ENCODE results near the gene SGIP1.

The SGIP1 gene

DNA sequence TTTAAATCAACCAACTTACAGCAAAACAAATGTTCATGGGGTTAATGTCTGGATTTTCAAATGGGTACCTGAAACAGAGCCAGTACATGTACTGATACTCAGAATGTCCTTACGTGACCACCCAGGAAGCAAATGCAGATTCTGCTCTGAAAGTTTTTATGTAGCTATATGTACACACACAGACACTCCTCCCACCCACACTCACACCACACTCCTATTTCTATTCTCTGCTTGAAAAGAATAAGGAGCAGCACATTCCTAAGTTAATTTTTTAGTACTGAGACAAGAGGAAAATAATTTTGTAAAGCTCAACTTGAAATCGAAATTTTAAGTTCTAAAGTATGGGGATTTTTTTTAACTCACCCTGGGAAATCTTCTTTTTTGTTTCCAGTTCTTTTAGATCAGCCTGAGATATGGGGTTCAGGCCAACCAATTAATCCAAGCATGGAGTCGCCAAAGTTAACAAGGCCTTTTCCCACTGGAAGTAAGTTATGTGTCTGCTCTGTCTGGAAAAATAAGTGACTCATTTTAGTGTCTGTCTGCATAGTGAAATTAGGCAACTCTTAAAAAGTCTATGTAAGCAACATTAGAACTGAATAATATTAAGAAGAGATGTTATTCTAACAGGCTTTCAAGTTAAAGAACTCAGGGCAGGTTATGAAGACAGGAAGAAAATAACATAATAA, 142.8 kb downstream of the SGIP1 start:
- peaks cover 31% of the 10 kb centered on the region for H3K4me1 Mint-ChIP-seq
- H3K9me3 Mint-ChIP-seq: no peaks in the 10 kb centered on the region
- TF ChIP-seq, protein P1, sequence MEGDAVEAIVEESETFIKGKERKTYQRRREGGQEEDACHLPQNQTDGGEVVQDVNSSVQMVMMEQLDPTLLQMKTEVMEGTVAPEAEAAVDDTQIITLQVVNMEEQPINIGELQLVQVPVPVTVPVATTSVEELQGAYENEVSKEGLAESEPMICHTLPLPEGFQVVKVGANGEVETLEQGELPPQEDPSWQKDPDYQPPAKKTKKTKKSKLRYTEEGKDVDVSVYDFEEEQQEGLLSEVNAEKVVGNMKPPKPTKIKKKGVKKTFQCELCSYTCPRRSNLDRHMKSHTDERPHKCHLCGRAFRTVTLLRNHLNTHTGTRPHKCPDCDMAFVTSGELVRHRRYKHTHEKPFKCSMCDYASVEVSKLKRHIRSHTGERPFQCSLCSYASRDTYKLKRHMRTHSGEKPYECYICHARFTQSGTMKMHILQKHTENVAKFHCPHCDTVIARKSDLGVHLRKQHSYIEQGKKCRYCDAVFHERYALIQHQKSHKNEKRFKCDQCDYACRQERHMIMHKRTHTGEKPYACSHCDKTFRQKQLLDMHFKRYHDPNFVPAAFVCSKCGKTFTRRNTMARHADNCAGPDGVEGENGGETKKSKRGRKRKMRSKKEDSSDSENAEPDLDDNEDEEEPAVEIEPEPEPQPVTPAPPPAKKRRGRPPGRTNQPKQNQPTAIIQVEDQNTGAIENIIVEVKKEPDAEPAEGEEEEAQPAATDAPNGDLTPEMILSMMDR (IDR thresholded peaks at IDR 0.05; ENCODE audit: unreplicated experiment in 3 of 3): no peak
- H3K27ac Mint-ChIP-seq: peak overlapping the region; percentile 95 to 97 (median 97)
- H3K4me3 Mint-ChIP-seq: peak overlapping the region; percentile 15 to 40 (median 23)
- H3K36me3 Mint-ChIP-seq (ENCODE audit: low read depth): no peaks in the 10 kb centered on the region
- H3K27me3 Mint-ChIP-seq (ENCODE audit: low read depth): no peaks in the 10 kb centered on the region

DNA sequence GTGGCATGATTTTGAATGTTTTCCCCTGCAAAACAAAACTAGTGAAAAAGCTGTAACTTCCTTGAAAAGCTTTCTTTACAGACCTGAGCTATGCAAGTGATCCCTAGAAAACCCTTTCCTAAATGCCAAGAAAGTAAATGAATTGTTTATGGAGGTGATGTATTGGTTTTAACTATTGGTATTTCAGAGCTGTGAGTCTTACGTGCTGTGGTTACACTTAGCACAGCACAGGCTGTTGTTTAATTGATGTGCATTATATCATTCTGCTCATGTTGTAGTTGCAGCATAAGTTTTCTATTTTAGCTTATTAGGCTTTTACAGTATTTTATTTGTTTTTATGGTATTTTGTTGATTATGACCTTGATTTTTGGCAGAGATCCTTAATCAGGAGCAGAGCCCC, 144.2 kb downstream of the SGIP1 start:
- Mint-ChIP-seq H3K4me1 (peaks cover 31% of the 10 kb centered on the region), H3K27ac (peak overlapping the region; percentile 95 to 97 (median 97)), H3K27me3 (ENCODE audit: low read depth) (no peaks in the 10 kb centered on the region), H3K4me3 (no peak overlapping the region), H3K36me3 (ENCODE audit: low read depth) (no peaks in the 10 kb centered on the region), H3K9me3 (no peaks in the 10 kb centered on the region)
- TF ChIP-seq, protein P1 (IDR thresholded peaks at IDR 0.05; ENCODE audit: unreplicated experiment in 3 of 3): no peak

DNA sequence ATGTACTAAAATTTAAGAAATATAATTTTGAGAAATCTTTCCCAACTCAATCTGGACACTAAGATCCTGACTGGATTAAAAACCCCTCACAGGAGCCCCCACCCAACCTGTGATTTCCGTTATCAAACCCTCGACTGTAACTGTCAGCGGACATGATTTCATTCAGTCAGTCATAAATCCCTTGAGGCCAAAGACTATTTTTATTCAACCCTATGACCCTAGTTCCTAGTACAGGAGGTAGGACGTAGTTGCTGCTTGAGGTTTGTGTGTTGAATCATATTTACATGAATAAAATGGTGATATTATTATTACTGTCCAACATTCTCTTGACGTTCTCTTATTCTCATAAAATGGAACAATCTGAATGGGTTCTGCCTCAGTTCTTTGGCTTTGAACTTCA, 145.2 kb downstream of the SGIP1 start:
- H3K27ac Mint-ChIP-seq: peak overlapping the region in 1 of 3 experiments; percentile 97
- no peaks in the 10 kb centered on the region for H3K9me3 Mint-ChIP-seq
- no peaks in the 10 kb centered on the region for H3K36me3 Mint-ChIP-seq (ENCODE audit: low read depth)
- H3K4me1 Mint-ChIP-seq: peaks cover 31% of the 10 kb centered on the region
- no peaks in the 10 kb centered on the region for H3K27me3 Mint-ChIP-seq (ENCODE audit: low read depth)
- TF ChIP-seq, protein P1 (IDR thresholded peaks at IDR 0.05; ENCODE audit: unreplicated experiment in 3 of 3): no peak
- H3K4me3 Mint-ChIP-seq: no peak overlapping the region

DNA sequence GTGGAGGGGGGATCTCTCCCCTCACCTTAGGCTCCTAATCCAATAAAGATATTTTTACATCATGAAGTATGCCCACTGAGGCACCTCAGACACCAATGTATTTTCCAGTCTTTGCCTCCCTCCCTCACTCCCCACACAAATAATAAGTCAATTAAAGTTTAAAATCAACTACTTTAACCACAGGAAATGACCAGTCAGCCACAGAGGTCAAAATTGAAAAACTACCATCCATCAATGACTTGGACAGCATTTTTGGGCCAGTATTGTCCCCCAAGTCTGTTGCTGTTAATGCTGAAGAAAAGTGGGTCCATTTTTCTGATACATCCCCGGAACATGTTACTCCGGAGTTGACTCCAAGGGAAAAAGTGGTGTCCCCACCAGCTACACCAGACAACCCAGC, 147.7 kb downstream of the SGIP1 start:
- no peak overlapping the region for H3K4me3 Mint-ChIP-seq
- H3K27me3 Mint-ChIP-seq (ENCODE audit: low read depth): no peaks in the 10 kb centered on the region
- H3K4me1 Mint-ChIP-seq: peaks cover 24% of the 10 kb centered on the region
- TF ChIP-seq, protein P1 (IDR thresholded peaks at IDR 0.05; ENCODE audit: unreplicated experiment in 3 of 3): no peak
- H3K9me3 Mint-ChIP-seq: no peaks in the 10 kb centered on the region
- H3K27ac Mint-ChIP-seq: no peak overlapping the region
- no peaks in the 10 kb centered on the region for H3K36me3 Mint-ChIP-seq (ENCODE audit: low read depth)

DNA sequence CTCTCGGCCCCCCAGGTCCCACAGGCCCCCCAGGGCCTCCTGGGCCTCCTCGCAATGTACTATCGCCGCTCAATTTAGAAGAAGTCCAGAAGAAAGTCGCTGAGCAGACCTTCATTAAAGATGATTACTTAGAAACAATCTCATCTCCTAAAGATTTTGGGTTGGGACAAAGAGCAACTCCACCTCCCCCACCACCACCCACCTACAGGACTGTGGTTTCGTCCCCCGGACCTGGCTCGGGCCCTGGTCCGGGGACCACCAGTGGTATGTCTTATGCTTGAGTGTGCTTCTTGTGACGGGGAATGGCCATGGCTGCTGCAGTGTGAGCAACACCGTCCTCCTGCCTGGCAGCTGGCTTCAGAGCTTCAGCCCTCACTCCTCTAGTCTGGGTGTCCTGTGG, 148.2 kb downstream of the SGIP1 start:
- Mint-ChIP-seq H3K9me3 (no peaks in the 10 kb centered on the region), H3K4me1 (peaks cover 21% of the 10 kb centered on the region), H3K27ac (peak overlapping the region in 1 of 3 experiments; percentile 33), H3K4me3 (no peak overlapping the region), H3K36me3 (ENCODE audit: low read depth) (no peaks in the 10 kb centered on the region), H3K27me3 (ENCODE audit: low read depth) (no peaks in the 10 kb centered on the region)
- TF ChIP-seq, protein P1 (IDR thresholded peaks at IDR 0.05; ENCODE audit: unreplicated experiment in 3 of 3): no peak

DNA sequence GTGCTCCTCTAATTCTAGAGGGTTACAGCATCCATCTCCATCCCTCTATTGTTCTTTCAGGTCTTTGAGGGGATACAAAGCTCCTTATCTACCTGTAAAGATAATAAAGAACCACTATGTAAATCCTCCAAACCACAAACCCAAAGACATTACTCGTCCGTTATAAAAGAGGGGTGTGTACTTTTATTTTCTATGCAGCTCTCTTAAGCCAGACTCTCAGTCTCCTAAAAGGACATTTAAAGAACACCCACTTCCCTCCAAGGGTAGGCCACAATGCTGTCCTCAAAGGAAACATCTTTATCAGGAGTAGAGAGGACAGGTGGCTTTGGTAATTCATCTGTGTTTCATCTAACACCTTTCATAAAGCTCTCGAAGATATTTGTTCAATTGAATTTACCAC, 150.4 kb downstream of the SGIP1 start:
- Mint-ChIP-seq H3K27me3 (ENCODE audit: low read depth) (no peaks in the 10 kb centered on the region), H3K4me3 (no peak overlapping the region), H3K36me3 (ENCODE audit: low read depth) (no peaks in the 10 kb centered on the region), H3K27ac (no peak overlapping the region), H3K9me3 (no peaks in the 10 kb centered on the region), H3K4me1 (peaks cover 10% of the 10 kb centered on the region)
- TF ChIP-seq, protein P1 (IDR thresholded peaks at IDR 0.05; ENCODE audit: unreplicated experiment in 3 of 3): no peak
